NCI-H1048 (cell line): ENCODE data around the gene KDM4B.

Source experiments
- DNase-seq: peaks from one replicate; lab custom pipeline; 2025; lab: John Stamatoyannopoulos, UW

The KDM4B gene

DNA sequence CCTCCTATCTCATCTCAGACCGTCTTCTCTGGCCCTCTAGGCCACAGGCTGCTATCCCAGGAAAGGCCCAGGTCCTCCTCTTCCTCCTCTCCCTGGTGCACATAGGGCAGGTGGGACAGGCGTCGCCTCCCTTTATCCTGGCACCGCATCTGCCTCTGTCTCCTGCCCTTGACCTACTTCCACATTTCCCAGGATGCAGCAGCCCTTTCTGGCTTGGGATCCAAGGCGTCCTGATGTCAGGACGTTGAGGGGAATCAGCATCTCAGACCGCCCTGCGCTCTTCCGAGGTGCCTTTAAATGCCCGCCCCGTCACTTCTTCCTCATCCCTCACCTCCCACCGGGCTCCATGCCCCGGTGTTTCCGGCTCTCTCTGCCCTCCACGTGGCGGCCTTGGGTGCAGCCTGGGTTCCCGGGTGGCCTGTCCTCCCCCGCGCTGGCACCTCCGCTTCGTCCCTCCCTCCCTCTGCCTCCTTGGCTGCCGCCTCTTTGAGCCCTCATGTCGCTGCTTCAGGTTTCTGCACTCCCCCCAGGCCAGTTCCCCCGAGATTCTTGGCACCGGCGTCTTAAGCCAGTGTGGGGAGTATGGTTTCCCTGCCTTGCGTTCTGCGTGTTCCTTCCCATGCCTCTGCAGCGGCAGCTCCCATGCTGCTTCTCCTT lies 66.3 kb downstream of the KDM4B start:
- DNase-seq: no peak

DNA sequence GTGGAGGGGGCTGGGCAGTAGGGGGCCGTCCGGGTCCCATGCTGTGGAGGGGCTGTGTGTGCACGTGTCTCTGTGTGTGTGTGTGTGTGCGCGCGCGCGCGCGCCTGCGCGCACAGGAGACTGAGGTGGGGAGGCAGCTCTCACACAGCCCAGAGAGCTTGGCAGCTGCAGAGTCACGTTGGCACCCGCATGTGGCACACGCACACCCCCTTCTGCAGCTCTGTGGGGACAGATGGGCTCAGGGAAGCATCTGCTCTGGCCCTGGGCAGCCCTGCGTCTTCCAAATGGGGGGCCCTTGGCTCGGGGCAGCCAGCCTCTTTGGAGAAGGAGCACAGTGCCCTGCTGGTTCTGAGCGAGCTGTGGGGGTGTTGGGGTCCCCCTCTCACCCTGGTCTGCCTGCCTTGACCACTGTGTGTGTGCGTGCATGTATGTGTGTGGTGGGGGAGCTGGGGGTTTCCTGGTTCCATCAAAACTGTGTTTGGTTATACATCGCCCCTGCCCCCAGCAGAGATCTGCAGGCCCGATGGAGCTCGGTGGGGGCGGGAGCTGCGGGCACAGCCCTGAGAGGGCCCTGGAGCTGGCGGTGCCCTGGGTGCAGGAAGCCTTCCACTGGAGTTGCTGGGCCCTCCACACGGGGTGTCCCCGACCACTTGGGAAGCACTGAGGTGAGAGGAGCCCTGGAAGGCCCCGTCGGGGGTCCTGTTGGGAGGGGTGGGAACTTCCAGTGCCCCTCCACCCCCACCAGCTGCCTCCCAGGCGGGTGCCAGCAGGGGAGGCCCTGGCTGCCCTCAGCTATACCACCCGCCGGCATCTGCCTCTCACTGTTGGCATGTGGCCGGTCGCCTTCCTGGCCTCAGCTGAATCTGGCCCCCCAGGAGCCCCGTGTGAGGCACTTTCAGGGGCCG lies 67.1 kb downstream of the KDM4B start:
- DNase-seq: no peak

DNA sequence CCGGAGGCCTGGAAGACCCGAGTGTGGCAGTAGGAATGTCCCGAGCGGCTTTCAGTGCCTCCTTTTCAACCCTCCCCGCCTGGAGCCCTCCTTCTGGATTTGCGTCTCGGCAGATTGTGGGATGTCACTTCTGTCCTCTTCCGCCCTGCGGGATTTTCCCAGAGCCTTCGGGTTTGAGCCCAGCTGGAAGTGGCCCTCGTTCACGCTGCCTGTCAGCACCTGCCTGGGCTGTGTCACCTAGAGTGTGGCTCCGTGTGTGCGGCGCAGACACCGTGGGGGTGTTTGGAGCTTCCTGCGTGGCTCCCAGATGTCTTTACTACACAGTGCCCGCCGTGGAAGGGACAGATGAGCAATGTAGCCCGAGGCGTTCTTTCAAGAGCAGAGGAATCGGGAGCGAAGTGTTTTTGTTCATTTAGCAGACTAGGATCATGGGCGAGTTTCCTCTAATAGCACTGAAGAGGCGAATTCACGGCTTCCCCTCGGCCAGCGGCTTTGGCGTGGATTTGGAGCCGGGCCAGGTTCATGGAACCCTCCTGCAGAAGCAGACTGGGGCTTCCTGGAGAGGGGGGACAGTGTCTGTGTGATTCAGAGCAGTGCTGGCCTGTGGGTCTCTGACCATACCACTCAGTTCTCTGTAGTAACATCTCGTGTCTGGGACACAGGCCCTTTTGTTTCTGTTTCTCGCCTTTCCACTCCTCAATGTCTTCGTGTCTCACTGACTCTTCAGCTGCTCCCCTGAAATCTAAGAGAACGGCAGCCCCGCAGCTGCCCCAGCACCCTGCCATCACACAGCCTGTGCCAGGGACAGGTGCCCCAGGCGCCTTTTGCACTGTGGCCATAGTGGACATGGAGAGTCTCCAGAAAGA lies 68.0 kb downstream of the KDM4B start:
- DNase-seq: no peak

DNA sequence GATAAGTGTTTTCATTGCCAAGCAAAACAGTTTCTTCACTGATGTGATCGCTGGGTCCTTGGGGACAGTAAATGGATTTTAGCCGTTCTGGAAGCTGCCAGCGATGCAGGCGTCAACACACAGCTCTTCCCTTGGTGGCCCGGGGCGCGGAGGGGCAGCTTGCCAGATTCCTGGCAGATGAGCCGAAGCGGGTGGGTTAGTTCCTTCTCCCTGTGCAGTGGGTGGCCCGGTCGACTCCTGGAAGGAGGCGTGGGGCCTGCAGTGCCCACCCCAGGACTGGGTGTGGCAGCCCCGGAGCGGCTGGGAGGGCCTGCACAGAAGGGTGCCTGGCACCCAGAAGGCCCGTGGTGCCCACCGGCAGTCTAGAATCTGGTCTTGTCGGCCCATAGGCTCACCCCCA lies 69.0 kb downstream of the KDM4B start:
- no peak for DNase-seq

DNA sequence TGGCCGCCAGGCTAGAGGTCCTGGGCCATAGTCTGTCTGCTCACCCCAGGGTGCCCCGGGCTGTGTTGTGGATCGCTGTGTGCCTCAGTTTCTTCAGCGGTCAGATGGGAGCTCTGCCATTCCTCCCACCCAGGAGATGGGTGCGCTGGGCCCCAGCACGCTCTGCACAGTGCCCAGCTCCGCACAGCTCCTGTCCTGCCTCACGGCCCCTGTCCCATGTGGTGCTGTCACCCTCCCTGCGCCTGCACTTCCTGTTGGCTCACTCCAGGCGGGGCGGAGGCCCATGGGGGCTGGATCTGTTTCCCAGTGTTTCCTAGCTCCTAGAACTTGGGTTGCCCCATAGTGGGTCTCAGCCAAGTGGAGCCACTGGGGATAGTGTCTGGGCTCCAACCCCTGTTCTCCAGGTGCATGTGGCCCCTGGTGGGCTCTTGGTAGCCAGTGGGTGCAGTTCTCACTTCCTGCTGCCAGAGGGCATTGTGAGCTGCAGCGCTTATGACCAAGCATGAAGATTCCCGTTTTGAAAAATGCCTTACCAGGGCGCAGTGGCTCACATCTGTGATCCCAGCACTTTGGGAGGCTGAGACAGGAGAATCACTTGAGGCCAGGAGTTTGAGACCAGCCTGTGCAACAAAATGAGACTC lies 69.8 kb downstream of the KDM4B start:
- DNase-seq: no peak

DNA sequence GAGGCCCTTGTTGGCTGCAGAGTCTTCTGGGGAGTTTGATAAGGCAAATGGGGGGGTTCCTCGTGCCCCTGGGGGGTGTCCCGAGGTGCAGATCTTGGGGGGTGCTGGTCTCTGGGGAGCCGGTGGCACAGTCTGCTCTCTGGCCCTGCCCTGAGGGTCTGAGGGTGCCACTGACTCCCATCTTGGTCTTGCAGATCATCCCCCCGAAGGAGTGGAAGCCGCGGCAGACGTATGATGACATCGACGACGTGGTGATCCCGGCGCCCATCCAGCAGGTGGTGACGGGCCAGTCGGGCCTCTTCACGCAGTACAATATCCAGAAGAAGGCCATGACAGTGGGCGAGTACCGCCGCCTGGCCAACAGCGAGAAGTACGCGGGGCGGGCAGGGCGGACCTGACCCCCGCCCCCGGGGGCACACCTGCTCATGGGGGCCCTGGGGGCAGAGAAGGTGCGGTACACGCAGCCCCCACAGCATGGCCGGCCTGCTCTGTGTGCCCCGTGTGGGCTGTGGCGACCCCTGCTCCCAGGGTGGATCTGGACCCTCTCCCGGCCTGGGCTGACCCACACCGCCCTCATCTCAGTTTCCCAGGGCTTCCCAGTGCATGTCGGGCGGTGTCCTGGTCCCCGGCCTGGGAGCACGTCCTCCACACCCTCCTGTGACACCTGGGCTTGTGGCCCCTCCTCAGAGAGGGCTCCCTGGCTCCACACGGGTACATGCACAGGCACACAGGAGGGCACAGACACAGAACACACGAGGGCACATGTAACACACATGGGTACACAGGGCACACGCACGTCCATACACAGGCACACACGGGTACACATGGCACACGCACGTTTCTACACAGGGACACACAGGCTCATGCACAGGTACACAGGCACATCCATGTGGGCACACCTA lies 71.0 kb downstream of the KDM4B start:
- no peak for DNase-seq

DNA sequence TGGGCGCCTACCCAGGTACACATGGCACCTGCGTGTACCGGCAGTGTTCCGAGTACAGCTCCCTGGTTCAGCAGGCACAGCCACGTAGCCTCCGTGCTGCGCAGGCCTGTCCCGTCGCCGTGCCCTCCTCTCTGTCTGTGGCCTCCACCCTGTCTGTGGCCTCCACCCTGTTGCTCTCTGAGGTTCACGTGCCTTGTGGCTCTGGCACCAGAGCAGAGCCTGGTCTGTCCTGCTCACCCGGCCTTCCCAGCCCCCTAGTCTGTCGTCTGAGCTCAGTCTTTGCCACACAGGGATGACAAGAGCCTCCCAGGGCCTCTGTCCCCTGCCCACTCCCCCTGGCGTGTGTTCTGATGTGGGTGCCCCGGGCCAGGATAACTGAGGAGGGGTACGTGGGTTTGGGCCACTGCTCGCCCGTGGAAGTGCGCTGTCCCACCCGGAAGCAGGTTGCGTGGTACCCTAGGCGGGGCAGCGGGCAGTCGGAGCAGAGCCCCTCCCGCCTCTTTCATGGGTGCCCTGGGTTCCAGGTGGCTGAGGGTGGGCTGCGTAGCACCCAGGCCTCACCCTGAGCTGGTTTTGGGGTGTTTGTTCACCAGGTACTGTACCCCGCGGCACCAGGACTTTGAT lies 71.7 kb downstream of the KDM4B start:
- DNase-seq: no peak

- DNase-seq: no peak
Observed at GRCh38 chr19:5041168-5041912, 72.4 kb downstream of the KDM4B start.

- no peak for DNase-seq
Observed at GRCh38 chr19:5041913-5042187, 72.9 kb downstream of the KDM4B start.

- no peak for DNase-seq
Observed at GRCh38 chr19:5042556-5042955, 73.6 kb downstream of the KDM4B start.

GRCh38 chr19:5045029-5045428 lies 76.1 kb downstream of the KDM4B start:
- DNase-seq: no peak

DNA sequence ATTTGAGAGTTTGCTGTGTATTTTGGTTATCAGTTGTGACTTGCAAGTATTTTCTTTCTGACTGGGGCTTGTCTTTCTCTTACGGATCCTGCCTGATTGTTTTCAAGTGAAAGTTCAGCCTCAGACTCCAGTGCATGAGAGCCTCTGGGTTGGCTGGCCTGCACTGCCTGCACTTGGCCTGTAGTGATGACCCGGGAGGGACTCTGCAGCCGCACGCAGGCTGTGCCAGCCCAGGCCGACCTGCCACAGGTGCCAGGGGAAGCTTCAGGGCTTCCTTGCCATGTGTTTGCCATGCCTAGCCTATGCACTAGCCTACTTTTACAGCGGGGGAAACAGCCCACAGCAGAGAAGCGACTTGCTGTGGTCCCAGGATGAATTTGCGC lies 77.0 kb downstream of the KDM4B start:
- DNase-seq: no peak

GRCh38 chr19:5046339-5047039 lies 77.6 kb downstream of the KDM4B start:
- DNase-seq: no peak

- DNase-seq: no peak
Observed at GRCh38 chr19:5047251-5047935, 78.5 kb downstream of the KDM4B start.

DNA sequence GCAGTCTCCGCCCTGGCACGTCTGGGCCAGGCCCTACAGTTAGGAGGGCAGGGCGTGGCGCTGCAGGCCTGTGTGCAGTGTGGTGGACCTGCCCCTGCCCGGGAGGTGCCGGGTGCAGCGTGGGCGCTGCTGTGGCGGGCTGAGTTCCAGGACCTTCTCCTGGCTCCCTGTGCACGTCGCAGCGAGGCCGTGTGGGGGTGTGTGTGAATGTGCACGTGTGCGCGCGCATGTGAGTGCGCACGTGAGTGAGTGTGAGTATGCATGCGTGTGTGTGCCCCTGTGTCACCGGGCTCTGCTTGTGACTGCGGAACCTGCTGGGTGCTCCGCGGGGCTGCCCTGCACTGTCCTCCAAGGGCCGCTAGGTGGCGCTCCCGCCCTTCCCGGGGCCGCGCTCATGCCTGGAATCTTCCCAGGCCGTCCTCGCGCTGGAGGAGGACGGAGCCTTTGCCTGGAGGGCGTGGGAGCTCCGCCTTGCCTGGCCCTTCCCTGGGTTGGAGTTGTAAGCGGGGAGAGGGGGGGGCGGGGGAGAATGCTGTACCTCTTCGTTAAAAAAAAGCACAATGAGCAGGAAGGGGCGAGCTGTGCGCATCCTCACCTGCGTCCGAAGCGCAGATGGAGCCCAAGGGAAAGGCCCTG lies 79.3 kb downstream of the KDM4B start:
- no peak for DNase-seq

- no peak for DNase-seq
Observed at GRCh38 chr19:5048727-5049553, 80.0 kb downstream of the KDM4B start.

DNA sequence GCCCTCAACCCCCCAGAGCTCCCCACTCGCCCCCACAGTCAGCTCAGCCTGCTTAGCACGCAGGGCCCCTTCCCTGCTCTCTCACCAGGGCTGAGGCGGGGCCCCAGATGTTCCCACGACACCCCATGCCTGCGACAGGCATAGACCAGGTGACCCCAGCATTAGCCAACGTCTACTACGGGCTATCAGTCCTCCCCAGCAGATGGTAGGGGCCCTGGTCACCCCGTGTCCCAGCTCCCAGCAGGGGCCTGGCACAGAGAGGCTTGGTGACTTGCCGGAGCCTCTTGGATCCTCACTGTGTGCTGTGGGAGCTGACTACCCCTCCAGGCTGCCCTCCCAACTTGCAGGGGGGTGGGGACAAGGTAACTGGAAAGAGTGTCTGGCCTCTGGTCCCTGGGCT lies 80.6 kb downstream of the KDM4B start:
- no peak for DNase-seq
